ENCODE results near the gene LGALSL.

LGALSL gene

DNA sequence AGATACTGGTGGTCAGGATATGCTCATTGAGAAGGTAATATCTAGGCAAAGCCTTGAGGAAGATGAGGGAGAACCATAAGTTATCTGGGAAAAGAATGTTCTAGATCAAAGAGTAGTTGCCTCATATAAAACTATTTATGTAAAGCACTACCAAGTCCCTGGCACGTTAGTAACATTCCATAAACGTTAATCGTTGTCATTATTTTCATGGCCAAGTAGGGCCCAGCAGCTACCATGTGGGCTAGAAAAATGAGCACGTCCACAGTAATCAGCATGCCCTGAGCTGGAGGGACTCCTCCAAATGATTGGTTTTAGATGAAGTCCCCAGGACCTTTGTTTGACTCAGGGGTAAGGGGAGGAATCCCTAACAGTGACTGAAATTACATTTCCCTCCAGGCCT, 37.5 kb downstream of the LGALSL start:
- DNase-seq = no peak
- H3K4me1 ChIP-seq (ENCODE audit: low read length) = peaks cover 25% of the 10 kb centered on the region
- H4K20me1 ChIP-seq (ENCODE audit: insufficient read depth, low read length) = no peaks in the 10 kb centered on the region
- no peak overlapping the region for H3K4me2 ChIP-seq (ENCODE audit: low read depth, low read length)
- no peaks in the 10 kb centered on the region for H3K79me2 ChIP-seq (ENCODE audit: low read length)
- H3K9ac ChIP-seq (ENCODE audit: low read length) = no peak overlapping the region
- no peak overlapping the region for H2AFZ ChIP-seq (ENCODE audit: low read length)
- H3K9me3 ChIP-seq (replicated peaks; ENCODE audit: insufficient read depth, low read length) = no peaks in the 10 kb centered on the region
- peaks cover under 1% of the 10 kb centered on the region for H3F3A ChIP-seq (ENCODE audit: insufficient read depth, low read length)
- no peaks in the 10 kb centered on the region for H3K36me3 ChIP-seq (replicated peaks; ENCODE audit: insufficient read depth, low read length)
- no peaks in the 10 kb centered on the region for H3K27me3 ChIP-seq (replicated peaks; ENCODE audit: insufficient read depth, low read length)
- no peak overlapping the region for H3K27ac ChIP-seq (ENCODE audit: low read length)
- no peak overlapping the region for H3K4me3 ChIP-seq (ENCODE audit: low read length)
- H3K9me2 ChIP-seq (replicated peaks; ENCODE audit: insufficient read depth, low read length) = no peaks in the 10 kb centered on the region
- no peak for TF ChIP-seq EZH2 (optimal IDR thresholded peaks at IDR 0.05; ENCODE audit: low read depth, low read length)
- TF ChIP-seq, protein P1, sequence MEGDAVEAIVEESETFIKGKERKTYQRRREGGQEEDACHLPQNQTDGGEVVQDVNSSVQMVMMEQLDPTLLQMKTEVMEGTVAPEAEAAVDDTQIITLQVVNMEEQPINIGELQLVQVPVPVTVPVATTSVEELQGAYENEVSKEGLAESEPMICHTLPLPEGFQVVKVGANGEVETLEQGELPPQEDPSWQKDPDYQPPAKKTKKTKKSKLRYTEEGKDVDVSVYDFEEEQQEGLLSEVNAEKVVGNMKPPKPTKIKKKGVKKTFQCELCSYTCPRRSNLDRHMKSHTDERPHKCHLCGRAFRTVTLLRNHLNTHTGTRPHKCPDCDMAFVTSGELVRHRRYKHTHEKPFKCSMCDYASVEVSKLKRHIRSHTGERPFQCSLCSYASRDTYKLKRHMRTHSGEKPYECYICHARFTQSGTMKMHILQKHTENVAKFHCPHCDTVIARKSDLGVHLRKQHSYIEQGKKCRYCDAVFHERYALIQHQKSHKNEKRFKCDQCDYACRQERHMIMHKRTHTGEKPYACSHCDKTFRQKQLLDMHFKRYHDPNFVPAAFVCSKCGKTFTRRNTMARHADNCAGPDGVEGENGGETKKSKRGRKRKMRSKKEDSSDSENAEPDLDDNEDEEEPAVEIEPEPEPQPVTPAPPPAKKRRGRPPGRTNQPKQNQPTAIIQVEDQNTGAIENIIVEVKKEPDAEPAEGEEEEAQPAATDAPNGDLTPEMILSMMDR (IDR thresholded peaks at IDR 0.05; ENCODE audit: low read length) = no peak
- TF ChIP-seq EZH2phosphoT487 (IDR thresholded peaks at IDR 0.05; ENCODE audit: low read length) = no peak

DNA sequence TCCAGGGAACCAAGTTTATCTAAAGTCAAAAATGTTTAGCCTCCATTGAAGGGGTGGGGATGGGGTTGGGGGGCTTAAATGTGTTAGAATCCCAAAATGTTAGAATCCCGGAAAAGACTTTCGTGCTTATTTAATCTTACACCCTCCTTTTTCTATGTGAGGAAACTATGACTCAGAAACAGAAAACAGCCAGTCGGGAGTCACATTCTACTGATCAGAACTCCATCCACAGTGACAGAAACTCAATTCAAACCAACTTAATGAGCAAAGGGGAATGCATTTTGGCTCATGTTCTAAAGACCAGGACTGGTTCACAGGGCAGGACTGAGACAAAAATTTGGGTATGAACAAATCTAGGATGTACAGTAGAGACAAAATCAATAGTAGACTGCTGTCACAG, 38.3 kb downstream of the LGALSL start:
- H3K36me3 ChIP-seq (replicated peaks; ENCODE audit: insufficient read depth, low read length) = no peaks in the 10 kb centered on the region
- H2AFZ ChIP-seq (ENCODE audit: low read length) = no peak overlapping the region
- DNase-seq = no peak

DNA sequence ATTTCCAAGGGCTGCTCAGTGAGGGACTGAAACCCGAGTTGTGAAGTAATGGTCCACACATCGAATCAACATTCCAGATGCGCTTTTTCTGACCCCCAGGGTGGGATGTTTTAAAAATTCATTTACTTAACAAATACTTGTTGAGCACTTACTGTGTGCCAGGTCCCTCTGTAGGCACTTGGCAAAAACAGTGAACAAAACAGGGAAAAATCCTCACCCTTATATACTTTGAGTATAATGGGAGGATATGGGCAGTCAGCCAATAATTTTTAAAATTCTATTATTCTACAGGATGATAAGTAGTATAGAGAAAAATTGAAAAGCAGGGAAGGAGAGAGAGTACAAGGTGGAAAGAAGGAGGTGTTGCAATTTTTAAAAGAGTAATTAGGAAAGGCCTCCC, 38.9 kb downstream of the LGALSL start:
- Histone ChIP-seq H2AFZ (ENCODE audit: low read length) (no peak overlapping the region), H3K36me3 (replicated peaks; ENCODE audit: insufficient read depth, low read length) (no peaks in the 10 kb centered on the region), H3K4me2 (ENCODE audit: low read depth, low read length) (no peak overlapping the region), H3K27me3 (replicated peaks; ENCODE audit: insufficient read depth, low read length) (no peaks in the 10 kb centered on the region), H3K27ac (ENCODE audit: low read length) (no peak overlapping the region), H3K9ac (ENCODE audit: low read length) (no peak overlapping the region), H3K4me1 (ENCODE audit: low read length) (peaks cover 20% of the 10 kb centered on the region), H3K4me3 (ENCODE audit: low read length) (no peak overlapping the region), H3F3A (ENCODE audit: insufficient read depth, low read length) (no peaks in the 10 kb centered on the region), H3K9me2 (replicated peaks; ENCODE audit: insufficient read depth, low read length) (no peaks in the 10 kb centered on the region), H3K79me2 (ENCODE audit: low read length) (no peaks in the 10 kb centered on the region), H3K9me3 (replicated peaks; ENCODE audit: insufficient read depth, low read length) (no peaks in the 10 kb centered on the region), H4K20me1 (ENCODE audit: insufficient read depth, low read length) (no peaks in the 10 kb centered on the region)
- no peak for DNase-seq
- no peak for TF ChIP-seq EZH2 (optimal IDR thresholded peaks at IDR 0.05; ENCODE audit: low read depth, low read length)
- TF ChIP-seq, protein P1 (IDR thresholded peaks at IDR 0.05; ENCODE audit: low read length) = no peak
- TF ChIP-seq EZH2phosphoT487 (IDR thresholded peaks at IDR 0.05; ENCODE audit: low read length) = no peak

More for the DNA sequence above, 38.3 kb downstream of the LGALSL start:
- Histone ChIP-seq H3K9me2 (replicated peaks; ENCODE audit: insufficient read depth, low read length) (no peaks in the 10 kb centered on the region), H3K4me3 (ENCODE audit: low read length) (no peak overlapping the region), H3K4me1 (ENCODE audit: low read length) (peaks cover 20% of the 10 kb centered on the region), H3K9ac (ENCODE audit: low read length) (no peak overlapping the region), H3K27me3 (replicated peaks; ENCODE audit: insufficient read depth, low read length) (no peaks in the 10 kb centered on the region), H4K20me1 (ENCODE audit: insufficient read depth, low read length) (no peaks in the 10 kb centered on the region), H3F3A (ENCODE audit: insufficient read depth, low read length) (no peaks in the 10 kb centered on the region), H3K79me2 (ENCODE audit: low read length) (no peaks in the 10 kb centered on the region), H3K9me3 (replicated peaks; ENCODE audit: insufficient read depth, low read length) (no peaks in the 10 kb centered on the region), H3K4me2 (ENCODE audit: low read depth, low read length) (no peak overlapping the region), H3K27ac (ENCODE audit: low read length) (no peak overlapping the region)
- TF ChIP-seq EZH2phosphoT487 (IDR thresholded peaks at IDR 0.05; ENCODE audit: low read length) = no peak
- no peak for TF ChIP-seq EZH2 (optimal IDR thresholded peaks at IDR 0.05; ENCODE audit: low read depth, low read length)
- TF ChIP-seq, protein P1 (IDR thresholded peaks at IDR 0.05; ENCODE audit: low read length) = no peak
